NCI-H1930 (cell line): ENCODE data around the gene ERBB4.

ENCODE experiments used
- DNase-seq, 2 experiments: peaks; one replicate each; lab custom pipeline; 2025; lab: John Stamatoyannopoulos, UW

Gene ERBB4

GRCh38 chr2:212007972-212008371 lies 530.6 kb downstream of the ERBB4 start:
- no peak for DNase-seq

GRCh38 chr2:212005085-212005671 lies 533.4 kb downstream of the ERBB4 start:
- no peak for DNase-seq

GRCh38 chr2:212001325-212001724 lies 537.3 kb downstream of the ERBB4 start:
- DNase-seq: no peak

- no peak for DNase-seq
These were observed 541.7 kb downstream of the ERBB4 start for GRCh38 chr2:211996857-211997256.

- no peak for DNase-seq
These were observed 543.8 kb downstream of the ERBB4 start for GRCh38 chr2:211994806-211995205.

- DNase-seq: no peak
These were observed 548.3 kb downstream of the ERBB4 start for GRCh38 chr2:211990335-211990734.

GRCh38 chr2:211986313-211986712 lies 552.3 kb downstream of the ERBB4 start:
- no peak for DNase-seq

- DNase-seq: no peak
These were observed 553.2 kb downstream of the ERBB4 start for GRCh38 chr2:211985393-211985792.

- DNase-seq: no peak
These were observed 556.4 kb downstream of the ERBB4 start for GRCh38 chr2:211982162-211982561.

- DNase-seq: no peak
These were observed 557.2 kb downstream of the ERBB4 start for GRCh38 chr2:211981451-211981850.

- no peak for DNase-seq
These were observed 562.5 kb downstream of the ERBB4 start for GRCh38 chr2:211976076-211976475.

- DNase-seq: no peak
These were observed 571.4 kb downstream of the ERBB4 start for GRCh38 chr2:211967234-211967633.

- DNase-seq: no peak
These were observed 574.6 kb downstream of the ERBB4 start for GRCh38 chr2:211963969-211964368.

- DNase-seq: no peak
These were observed 580.8 kb downstream of the ERBB4 start for GRCh38 chr2:211957799-211958198.

- no peak for DNase-seq
These were observed 583.0 kb downstream of the ERBB4 start for GRCh38 chr2:211955648-211956047.

GRCh38 chr2:211948932-211949331 lies 589.7 kb downstream of the ERBB4 start:
- no peak for DNase-seq

GRCh38 chr2:211946960-211947359 lies 591.6 kb downstream of the ERBB4 start:
- DNase-seq: no peak

GRCh38 chr2:211944572-211944971 lies 594.0 kb downstream of the ERBB4 start:
- no peak for DNase-seq

GRCh38 chr2:211942153-211942552 lies 596.4 kb downstream of the ERBB4 start:
- DNase-seq: no peak

GRCh38 chr2:211941216-211941747 lies 597.3 kb downstream of the ERBB4 start:
- DNase-seq: no peak

GRCh38 chr2:211939177-211939576 lies 599.4 kb downstream of the ERBB4 start:
- DNase-seq: no peak

- no peak for DNase-seq
These were observed 603.8 kb downstream of the ERBB4 start for GRCh38 chr2:211934811-211935210.

GRCh38 chr2:211931314-211931713 lies 607.3 kb downstream of the ERBB4 start:
- DNase-seq: no peak

GRCh38 chr2:211930331-211930730 lies 608.3 kb downstream of the ERBB4 start:
- no peak for DNase-seq
